Kidney epithelial cell (primary cell): ENCODE measurements around the gene TMEM269. TPM values are rescaled to one million over a fixed set of nuclear protein-coding genes. Genes with fewer than 3 reads are reported as not detected.
"Not testable (repeated sequence)": the region's sequence is repeated elsewhere in the genome, so short reads cannot be mapped to it uniquely, and the experiment has no call there.

ENCODE experiments used
- DNase-seq: peaks from one replicate; pipeline ENCODE4 v3.0.0-alpha.2; 2010; ENCODE audit warnings: low read depth
- H3K27me3 ChIP-seq: 2 replicates; pipeline ENCODE4 v1.6.0; 2011; ENCODE audit warnings: low read length; ENCODE audit not compliant: control insufficient read depth, insufficient read depth
- H3K36me3 ChIP-seq: 2 replicates; pipeline ENCODE4 v1.5.1; 2011; ENCODE audit warnings: low read length; ENCODE audit not compliant: control insufficient read depth, insufficient read depth
- H3K4me3 ChIP-seq: 2 replicates; pipeline ENCODE4 v1.5.1; 2011; ENCODE audit warnings: low read depth, mild to moderate bottlenecking, control low read depth, low read length
- total RNA-seq: library from RNA; depleted of rRNA; stranded (reverse); fragments of >200 nt; gene quantifications from 2 replicates; pipeline ENCODE4 v1.2.3, GENCODE V29; 2015
- TF ChIP-seq, protein P1 (sequence below): IDR thresholded peaks from 2 replicates; pipeline ENCODE4 v1.5.1; 2011; ENCODE audit warnings: mild to moderate bottlenecking, moderate library complexity, low read length, control low read depth, inconsistent platforms; ENCODE audit not compliant: insufficient read depth, poor library complexity, severe bottlenecking

The TMEM269 gene
- total RNA-seq, 1 donor from 2014 or later, result 0.04 TPM

DNA sequence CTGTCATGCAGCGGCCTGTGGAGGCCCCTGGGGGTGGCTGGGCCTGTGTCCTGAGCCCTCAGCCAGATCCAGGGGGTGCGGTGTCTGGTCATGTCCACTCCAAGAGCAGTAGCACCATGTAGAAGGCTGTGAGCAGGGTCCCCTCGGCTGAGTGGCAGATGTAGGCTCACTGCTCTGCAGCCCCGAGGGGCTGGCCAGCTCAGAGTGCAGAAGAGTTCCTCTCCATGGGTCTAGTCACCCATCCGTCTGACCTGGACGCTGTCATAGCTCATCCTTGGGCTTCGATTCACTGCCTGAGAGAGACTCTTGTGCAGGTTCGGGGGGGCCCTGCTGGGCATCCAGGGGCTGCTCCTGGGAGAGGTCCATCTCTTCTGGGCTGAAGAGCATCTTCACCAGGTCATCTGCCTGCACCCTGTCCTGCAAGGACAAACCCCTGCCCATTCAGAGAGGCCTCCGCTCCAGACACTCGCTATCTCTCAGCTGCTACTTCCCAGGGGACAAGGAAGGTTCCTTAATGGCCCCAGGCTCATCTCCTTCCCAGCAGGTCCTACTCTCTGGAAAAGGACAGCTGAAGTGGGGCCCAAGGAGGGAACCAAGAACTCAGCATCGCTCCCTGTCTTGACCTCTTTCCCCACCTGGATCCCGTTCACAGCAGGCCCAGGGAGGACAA is 38.2 kb upstream of the TMEM269 start:
- TF ChIP-seq, protein P1, sequence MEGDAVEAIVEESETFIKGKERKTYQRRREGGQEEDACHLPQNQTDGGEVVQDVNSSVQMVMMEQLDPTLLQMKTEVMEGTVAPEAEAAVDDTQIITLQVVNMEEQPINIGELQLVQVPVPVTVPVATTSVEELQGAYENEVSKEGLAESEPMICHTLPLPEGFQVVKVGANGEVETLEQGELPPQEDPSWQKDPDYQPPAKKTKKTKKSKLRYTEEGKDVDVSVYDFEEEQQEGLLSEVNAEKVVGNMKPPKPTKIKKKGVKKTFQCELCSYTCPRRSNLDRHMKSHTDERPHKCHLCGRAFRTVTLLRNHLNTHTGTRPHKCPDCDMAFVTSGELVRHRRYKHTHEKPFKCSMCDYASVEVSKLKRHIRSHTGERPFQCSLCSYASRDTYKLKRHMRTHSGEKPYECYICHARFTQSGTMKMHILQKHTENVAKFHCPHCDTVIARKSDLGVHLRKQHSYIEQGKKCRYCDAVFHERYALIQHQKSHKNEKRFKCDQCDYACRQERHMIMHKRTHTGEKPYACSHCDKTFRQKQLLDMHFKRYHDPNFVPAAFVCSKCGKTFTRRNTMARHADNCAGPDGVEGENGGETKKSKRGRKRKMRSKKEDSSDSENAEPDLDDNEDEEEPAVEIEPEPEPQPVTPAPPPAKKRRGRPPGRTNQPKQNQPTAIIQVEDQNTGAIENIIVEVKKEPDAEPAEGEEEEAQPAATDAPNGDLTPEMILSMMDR, result no peak
- peaks cover 2% of the 10 kb centered on the region for H3K36me3 ChIP-seq
- no peak for DNase-seq

DNA sequence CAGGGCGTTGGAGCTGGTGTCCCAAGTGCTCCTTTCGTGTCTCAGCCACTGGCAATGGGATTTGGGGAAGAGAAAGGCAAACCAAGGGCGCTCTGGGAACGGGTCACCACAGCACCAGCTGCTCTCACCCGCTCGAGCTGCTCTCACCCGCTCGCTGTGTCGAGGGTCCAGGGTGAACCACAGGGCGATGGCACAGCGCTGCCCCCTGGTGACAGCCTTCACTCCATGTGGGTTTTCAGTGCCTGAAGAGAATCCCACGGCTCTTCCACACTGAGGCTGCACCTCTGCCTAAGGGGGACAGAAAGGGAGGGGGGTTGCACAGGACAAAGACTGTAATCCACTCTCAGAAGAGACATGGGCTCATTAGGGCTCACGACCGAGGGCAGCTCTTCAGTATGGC is 37.7 kb upstream of the TMEM269 start:
- Histone ChIP-seq H3K4me3 (no peak overlapping the region), H3K36me3 (peaks cover 3% of the 10 kb centered on the region), H3K27me3 (no peaks in the 10 kb centered on the region)
- no peak for DNase-seq
- TF ChIP-seq, protein P1, result peak; percentile 68

More for the DNA sequence above, 38.2 kb upstream of the TMEM269 start:
- Histone ChIP-seq H3K4me3 (no peak overlapping the region), H3K27me3 (no peaks in the 10 kb centered on the region)

DNA sequence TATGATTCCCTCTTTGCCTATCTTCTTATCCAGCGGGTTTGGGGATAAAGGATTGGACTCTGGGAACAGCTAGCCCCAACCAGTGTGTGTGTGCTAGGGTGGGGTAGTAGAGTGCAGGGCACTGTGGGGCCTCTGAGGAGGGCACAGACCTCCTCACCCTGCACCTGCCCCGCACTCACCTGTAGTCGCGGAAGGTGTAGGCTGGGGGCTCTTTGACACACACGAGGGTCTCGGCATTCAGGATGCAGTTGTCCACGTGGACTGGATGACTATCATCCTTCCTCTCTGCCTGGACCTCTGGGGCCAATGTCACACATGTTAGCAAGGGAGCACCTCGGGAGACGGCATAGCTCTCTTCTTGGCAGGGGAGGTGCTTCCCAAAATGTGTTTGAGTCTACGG is 36.8 kb upstream of the TMEM269 start:
- no peak for DNase-seq
- H3K27me3 ChIP-seq, result no peaks in the 10 kb centered on the region
- no peak overlapping the region for H3K4me3 ChIP-seq
- TF ChIP-seq, protein P1, result no peak
- peaks cover 7% of the 10 kb centered on the region for H3K36me3 ChIP-seq

DNA sequence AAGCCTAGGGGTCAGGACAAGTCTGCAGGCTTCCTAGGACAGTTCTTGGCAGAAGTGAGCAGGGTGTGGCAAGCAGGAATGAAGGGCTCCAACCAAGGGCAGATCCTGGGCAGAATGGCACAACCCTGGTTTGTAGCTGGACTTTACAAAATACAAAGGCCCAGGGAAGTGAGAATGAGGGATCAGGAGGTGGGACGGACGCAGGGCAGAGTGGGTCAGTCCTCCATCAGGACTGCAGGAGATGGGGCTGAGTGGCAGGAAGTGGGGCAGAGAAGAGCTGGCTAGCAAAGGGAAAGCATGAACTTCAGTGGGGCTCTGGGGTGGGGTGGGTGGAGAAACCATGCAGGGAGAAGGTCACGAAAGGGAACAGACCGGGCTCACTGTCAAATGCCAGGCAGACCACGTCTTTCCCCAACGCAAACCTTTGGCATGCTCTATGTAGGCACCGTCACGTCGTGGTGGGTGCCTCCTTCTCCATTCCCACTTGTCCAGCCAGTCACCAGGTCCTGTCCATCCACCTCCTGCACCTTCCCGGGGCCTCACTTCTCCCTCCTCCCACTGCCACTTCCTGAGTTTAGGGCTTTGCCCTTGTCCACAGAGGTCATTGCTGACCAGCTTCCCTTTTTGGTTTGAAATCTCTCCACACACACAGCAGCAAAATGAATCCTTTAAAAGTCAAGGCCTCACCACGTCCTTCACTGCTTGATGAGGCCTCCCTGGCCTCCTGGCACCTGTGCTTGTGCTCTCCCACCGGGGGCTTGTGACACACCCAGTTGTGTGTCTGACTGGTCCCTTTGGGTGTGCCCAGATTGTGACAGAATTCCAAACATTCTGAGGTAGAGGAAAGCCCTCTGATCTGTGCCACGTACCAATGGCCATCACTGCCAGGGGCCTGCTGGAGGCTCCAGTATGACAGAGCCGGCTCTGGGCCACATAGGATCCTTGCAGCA is 36.1 kb upstream of the TMEM269 start:
- TF ChIP-seq, protein P1, result no peak
- H3K27me3 ChIP-seq, result no peaks in the 10 kb centered on the region
- H3K36me3 ChIP-seq, result peaks cover 7% of the 10 kb centered on the region
- H3K4me3 ChIP-seq, result no peak overlapping the region
- DNase-seq, result no peak

DNA sequence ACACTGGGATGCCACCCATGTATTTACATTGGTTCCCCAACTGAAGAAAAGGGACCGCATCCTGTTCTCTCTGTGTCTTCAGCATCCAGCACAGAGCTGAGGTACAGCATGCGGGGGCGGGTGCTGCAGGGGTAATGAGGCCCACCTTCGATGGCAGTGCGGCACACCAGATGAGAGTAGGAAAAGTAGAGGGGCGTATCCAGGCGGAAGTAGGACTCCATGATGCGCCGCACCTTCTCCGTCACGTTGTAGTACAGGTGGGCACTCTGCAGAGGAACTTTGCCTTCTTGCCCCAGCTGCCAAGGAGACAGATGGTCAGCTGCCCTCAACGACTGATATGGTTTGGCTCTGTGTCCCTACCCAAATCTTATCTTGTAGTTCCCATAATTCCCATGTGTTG is 34.8 kb upstream of the TMEM269 start:
- DNase-seq, result no peak
- H3K36me3 ChIP-seq, result peaks cover 7% of the 10 kb centered on the region
- TF ChIP-seq, protein P1, result no peak

DNA sequence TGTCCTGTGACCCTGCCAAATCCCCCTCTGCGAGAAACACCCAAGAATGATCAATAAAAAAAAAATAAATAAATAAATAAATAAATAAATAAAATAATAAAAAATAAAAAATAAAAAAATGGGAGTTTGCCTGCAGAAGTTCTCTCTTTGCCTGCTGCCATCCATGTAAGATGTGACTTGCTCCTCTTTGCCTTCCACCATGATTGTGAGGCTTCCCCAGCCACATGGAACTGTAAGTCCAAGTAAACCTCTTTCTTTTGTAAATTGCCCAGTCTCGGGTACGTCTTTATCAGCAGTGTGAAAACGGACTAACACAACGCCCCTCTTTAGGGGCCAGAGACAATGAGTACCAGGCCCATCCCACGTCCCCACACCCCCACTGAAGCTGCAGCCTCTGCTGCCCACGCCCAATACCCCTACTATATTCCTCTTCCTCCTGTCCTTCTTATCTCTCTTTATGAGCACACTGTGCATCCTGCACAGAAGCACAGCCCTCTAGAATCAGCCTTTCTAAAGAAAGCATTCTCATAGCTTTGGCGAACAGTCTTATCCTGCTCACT is 33.2 kb upstream of the TMEM269 start:
- not testable (repeated sequence) for H3K4me3 ChIP-seq, H3K27me3 ChIP-seq, DNase-seq, H3K36me3 ChIP-seq

More for the DNA sequence above, 34.8 kb upstream of the TMEM269 start:
- H3K4me3 ChIP-seq, result no peak overlapping the region
- no peaks in the 10 kb centered on the region for H3K27me3 ChIP-seq
